HG03097 (cell line): ENCODE results near the gene GIMD1.

Source experiments
- ATAC-seq: cut with Tn5 transposase; IDR thresholded peaks from one replicate; pipeline ENCODE4 v1.9.1; 2021; ENCODE audit not compliant: unreplicated experiment, low FRiP score

The GIMD1 gene

DNA sequence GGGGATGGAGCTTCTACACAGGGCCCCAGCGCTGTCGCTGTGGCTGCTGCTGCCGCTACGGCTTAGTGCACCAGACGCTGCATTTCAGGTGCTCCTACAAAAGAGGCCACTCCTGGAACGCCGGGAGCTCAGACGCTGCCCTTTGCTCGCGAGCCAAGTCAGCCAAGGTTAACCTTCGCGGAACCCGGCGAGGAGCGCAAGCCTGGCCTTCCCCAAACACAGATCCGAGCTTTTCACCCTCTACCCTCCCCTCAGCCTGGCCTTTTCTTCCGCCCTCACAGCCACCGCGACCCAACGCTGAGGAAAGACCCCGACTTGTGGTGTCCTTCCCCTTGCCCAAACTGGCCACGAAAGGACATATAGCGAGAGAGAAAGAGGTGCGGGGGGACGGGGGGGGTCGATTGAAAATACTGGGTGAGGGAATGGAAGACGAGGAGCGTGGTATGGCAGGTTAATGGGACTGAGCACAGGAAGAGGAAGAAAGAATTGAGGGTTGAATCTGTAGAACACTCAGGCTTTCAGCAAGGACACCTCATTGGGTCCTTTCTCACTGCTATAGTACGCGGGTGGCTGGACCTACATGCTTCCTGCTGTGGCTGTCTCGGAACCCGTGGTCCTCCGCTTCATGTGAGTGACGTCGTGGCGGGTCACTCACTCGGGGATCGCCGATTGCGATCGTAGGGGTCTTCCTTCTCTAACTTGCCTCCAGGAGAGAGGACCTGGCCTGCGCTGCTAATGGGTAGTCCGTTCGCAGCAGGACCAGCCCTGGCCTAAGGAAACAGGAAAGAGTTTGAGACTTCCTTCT lies 52.4 kb downstream of the GIMD1 start, which contains the start of the genes AIMP1 and TBCK:
Gene AIMP1, plus strand, starts transcription at position 583 of the 805 bp plus-strand sequence. CDS start 8,460 bp downstream, outside the sequence.
Gene TBCK, minus strand, starts transcription at position 242 of the 805 bp plus-strand sequence. CDS start 7,249 bp downstream, outside the sequence.
- peak; percentile 82 for ATAC-seq

DNA sequence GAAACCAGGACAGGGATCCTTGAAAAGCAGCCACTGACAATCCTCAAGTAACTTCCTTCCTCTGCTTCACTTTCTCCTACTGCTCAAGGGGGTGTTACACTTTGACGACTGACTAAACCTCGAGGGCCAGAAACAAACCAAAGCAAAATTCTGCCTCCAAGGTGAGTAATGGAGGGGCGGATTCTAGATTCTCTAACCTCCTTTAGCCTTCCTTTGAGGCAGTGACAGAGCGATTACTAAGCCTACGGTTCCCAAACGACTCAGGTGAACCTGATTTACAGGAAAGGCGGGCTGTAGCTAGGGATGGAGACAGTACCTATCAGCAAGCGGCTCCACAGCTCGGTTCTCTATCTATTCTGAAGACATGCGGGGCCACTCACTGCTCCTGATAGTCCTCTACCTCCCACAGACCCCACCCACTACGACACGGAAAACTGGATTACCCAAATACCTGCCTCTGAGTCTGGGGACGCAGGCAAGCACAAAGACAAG lies 53.1 kb downstream of the GIMD1 start:
- peak; percentile 26 for ATAC-seq

GRCh38 chr4:106314960-106315359 lies 53.6 kb downstream of the GIMD1 start:
- ATAC-seq: no peak

DNA sequence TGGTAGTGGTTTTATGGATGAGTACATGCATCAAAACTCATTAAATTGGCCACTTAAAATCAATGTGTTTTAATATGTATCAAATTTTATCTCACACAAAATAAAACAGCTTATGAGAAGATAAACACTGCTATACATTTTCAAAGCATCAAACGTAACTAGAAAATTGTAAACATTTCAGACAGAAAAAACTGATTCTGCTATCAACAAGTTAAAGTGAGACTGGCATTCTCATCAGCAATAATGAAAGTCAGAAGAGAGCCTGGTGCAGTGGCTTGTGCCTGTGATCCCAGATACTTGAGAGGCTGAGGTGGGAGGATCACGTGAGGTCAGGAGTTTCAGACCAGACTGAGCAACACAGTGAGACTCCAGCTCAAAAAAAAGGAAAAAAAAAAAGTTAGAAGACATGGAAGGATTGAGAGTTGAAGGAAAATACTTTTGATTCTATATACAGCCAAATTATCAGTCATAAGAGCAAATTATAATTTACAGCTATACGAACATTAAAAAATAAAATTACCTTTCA lies 55.5 kb downstream of the GIMD1 start:
- ATAC-seq: no peak

GRCh38 chr4:106312377-106312776 lies 56.2 kb downstream of the GIMD1 start:
- ATAC-seq: no peak
